WERI-Rb-1 (cell line): ENCODE results near the gene CACNA1H.

Source experiments
- DNase-seq: peaks from one replicate; pipeline ENCODE4 v3.0.0-alpha.2; 2020
- H3K27ac ChIP-seq: fragments of 250-450 bp; sonication (Bioruptor Pico); 2 replicates; pipeline ENCODE4 v1.5.1; 2020; ENCODE audit warnings: mild to moderate bottlenecking, moderate library complexity
- H3K27me3 ChIP-seq: fragments of 250-450 bp; sonication (Bioruptor Pico); 2 replicates; pipeline ENCODE4 v1.5.1; 2021; ENCODE audit warnings: mild to moderate bottlenecking, low read depth, moderate library complexity; ENCODE audit not compliant: insufficient read depth, severe bottlenecking
- H3K36me3 ChIP-seq: fragments of 250-450 bp; sonication (Bioruptor Pico); 2 replicates; pipeline ENCODE4 v1.5.1; 2020; ENCODE audit warnings: mild to moderate bottlenecking, moderate library complexity
- H3K4me3 ChIP-seq: 2 replicates; pipeline ENCODE4 v1.5.1; 2011; ENCODE audit warnings: low read depth, mild to moderate bottlenecking, control low read depth, low read length
- H3K9me3 ChIP-seq: fragments of 250-450 bp; sonication (Bioruptor Pico); 2 replicates; pipeline ENCODE4 v1.5.1; 2021; ENCODE audit warnings: mild to moderate bottlenecking, moderate library complexity; ENCODE audit not compliant: severe bottlenecking
- TF ChIP-seq, protein P1 (sequence below): IDR thresholded peaks from 2 replicates; pipeline ENCODE4 v1.5.1; 2011; ENCODE audit warnings: low read depth, mild to moderate bottlenecking, control low read depth, inconsistent platforms, low read length

The CACNA1H gene

DNA sequence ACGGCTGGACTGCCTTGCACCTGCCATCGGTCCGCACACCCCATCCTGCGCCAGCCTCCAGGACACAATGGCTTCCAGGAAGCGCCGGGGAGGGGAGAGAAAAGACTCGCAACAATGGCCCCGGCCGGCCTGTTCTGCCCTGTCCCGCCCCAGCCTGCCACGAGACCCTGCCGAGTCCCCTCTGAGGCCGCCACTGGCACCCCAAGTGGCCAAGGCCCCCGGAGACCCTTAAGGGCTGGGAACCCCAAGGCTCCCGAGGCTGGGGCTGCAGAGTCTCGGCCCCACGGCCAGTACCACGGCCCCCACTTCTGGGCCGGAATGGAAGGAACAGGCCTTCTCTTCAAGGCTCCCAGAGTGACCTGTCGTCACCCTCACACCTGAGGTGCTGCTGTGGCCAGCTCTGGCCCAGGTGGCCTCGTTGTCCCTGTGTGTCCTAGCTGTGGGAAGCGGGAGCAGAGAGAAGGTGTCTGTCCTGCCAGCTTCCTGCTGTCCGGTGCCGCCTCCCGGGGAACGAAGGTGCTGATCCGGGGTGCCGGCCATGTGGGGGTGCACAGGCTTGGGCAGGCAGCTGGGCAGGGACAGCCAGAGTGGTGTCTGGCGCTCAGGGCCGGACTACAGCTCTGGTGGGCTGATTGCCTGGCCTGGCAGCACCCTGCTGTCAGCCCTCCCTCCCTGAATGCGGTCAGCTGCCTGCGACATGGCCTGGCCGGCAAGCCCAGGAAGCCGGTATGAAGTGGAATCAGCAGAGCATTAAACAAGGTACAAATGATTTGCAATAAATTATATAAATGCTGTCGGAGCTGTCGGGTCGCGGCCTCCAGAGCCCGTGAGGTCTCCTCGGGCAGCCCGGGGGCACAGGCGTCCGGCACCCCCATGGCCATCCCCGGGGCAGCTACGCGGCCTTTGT lies 8.2 kb upstream of the CACNA1H start:
- no peaks in the 10 kb centered on the region for H3K27me3 ChIP-seq
- TF ChIP-seq, protein P1, sequence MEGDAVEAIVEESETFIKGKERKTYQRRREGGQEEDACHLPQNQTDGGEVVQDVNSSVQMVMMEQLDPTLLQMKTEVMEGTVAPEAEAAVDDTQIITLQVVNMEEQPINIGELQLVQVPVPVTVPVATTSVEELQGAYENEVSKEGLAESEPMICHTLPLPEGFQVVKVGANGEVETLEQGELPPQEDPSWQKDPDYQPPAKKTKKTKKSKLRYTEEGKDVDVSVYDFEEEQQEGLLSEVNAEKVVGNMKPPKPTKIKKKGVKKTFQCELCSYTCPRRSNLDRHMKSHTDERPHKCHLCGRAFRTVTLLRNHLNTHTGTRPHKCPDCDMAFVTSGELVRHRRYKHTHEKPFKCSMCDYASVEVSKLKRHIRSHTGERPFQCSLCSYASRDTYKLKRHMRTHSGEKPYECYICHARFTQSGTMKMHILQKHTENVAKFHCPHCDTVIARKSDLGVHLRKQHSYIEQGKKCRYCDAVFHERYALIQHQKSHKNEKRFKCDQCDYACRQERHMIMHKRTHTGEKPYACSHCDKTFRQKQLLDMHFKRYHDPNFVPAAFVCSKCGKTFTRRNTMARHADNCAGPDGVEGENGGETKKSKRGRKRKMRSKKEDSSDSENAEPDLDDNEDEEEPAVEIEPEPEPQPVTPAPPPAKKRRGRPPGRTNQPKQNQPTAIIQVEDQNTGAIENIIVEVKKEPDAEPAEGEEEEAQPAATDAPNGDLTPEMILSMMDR, result no peak
- H3K36me3 ChIP-seq, result no peaks in the 10 kb centered on the region
- H3K9me3 ChIP-seq, result peaks cover 4% of the 10 kb centered on the region
- H3K4me3 ChIP-seq, result no peak overlapping the region
- no peak overlapping the region for H3K27ac ChIP-seq
- DNase-seq, result no peak

GRCh38 chr16:1145383-1146100 lies 7.4 kb upstream of the CACNA1H start:
- Histone ChIP-seq H3K36me3 (no peaks in the 10 kb centered on the region), H3K27me3 (no peaks in the 10 kb centered on the region), H3K27ac (no peak overlapping the region), H3K4me3 (no peak overlapping the region), H3K9me3 (peaks cover 4% of the 10 kb centered on the region)
- TF ChIP-seq, protein P1, result no peak
- DNase-seq, result no peak

DNA sequence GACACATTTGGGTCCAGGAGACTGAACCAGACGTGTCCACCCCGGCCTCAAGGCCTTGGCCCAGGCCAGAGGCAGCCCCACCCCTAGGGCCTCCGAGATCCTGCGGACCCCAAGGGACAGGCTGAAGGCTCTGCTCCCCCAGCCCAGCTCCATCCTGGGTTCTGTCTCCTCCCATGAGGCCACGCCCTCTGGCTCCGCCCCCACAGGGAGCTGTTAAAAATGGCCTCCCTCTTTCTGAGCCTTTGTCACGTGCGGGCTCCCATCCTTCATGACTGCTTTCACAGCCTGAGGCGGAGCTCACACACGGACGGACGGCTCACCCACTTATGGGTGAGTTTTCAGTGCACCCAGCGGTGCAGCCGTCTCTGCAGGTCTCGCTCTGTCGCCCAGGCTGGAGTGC lies 6.5 kb upstream of the CACNA1H start:
- no peak for DNase-seq
- Histone ChIP-seq H3K27me3 (no peaks in the 10 kb centered on the region), H3K36me3 (no peaks in the 10 kb centered on the region), H3K9me3 (peaks cover 4% of the 10 kb centered on the region), H3K4me3 (no peak overlapping the region), H3K27ac (no peak overlapping the region)
- TF ChIP-seq, protein P1, result no peak

DNA sequence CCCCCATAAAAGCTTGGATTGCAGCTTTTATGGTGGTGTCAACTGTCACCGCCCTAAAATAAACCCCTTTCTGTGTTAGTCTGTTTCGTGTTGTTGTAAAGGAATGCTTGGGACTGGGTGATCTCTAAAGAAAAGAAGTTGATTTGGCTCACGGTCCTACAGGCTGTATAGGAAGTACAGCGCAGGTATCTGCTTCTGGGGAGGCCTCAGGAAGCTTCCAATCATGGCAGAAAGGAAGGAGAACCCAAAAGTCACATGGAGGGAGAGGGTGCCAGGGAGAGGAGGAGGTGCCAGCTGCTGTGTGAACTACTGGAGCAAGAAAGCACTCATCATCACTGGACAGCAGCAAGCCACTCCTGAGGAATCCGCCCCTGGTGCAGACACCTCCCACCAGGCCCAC lies 5.9 kb upstream of the CACNA1H start:
- Histone ChIP-seq H3K27me3 (no peaks in the 10 kb centered on the region), H3K27ac (no peak overlapping the region), H3K36me3 (no peaks in the 10 kb centered on the region), H3K9me3 (peaks cover 4% of the 10 kb centered on the region), H3K4me3 (no peak overlapping the region)
- TF ChIP-seq, protein P1, result no peak
- no peak for DNase-seq

DNA sequence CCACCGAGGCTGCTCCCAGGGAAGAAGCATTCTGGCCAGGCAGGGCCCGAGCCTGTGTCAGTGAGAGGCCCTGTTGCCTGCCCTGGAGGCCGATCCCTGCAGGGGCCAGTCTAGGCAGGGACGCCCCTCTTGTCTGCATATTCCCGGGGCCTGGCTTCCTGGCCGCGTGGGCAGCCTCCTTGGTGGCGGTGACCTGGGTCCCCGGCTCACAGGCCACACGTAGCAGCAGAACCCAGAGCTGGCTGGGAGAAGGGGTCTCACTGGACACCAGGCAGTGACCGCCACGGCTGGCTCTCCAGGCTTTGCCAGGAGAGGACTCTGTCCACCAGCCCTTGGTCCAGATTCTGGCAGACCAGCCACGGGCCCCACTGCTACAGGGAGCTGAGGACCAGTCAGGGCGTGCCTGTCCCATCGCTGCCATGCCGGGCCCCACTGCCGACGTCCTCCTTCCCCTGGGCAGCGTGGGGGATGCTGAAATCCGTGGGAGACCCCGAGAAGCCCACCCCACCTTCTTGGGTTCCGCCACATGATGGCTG lies 3.7 kb upstream of the CACNA1H start:
- no peak for DNase-seq
- TF ChIP-seq, protein P1, result no peak
- peaks cover under 1% of the 10 kb centered on the region; the same call in 1 of the 2 replicates for H3K36me3 ChIP-seq
- no peaks in the 10 kb centered on the region for H3K27me3 ChIP-seq
- H3K27ac ChIP-seq, result no peak overlapping the region
- H3K4me3 ChIP-seq, result no peak overlapping the region
- peaks cover 4% of the 10 kb centered on the region for H3K9me3 ChIP-seq
